Measurements from ENCODE around the gene MRPL49. TPM values are rescaled to one million over a fixed set of nuclear protein-coding genes. Genes with fewer than 3 reads are reported as not detected.
A peak's percentile ranks its signal among the peaks of the same experiment; 100 is the strongest.

Gene MRPL49
- total and polyA plus RNA-seq, 9 of the 15 experiments (the other 6 are each of a cell fraction or from before 2014, with no cell fraction given) = 74.3 to 132 (median 91.2) TPM

- 0 out of 2 replicates have a peak, but pooled peaks have one; percentile 30 for TF ChIP-seq CBFA2T3 (IDR thresholded peaks at IDR 0.05)
- TF ChIP-seq E2F6 (IDR thresholded peaks at IDR 0.05; ENCODE audit: borderline replicate concordance in 1 of 2, extremely low read depth in 1 of 2, insufficient read depth in 1 of 2, insufficient read length in 1 of 2, low read depth in 1 of 2, low read length in 1 of 2, poor library complexity in 1 of 2, severe bottlenecking in 1 of 2) = peak in 1 of 2 experiments; percentile 47
- TF ChIP-seq MYC (IDR thresholded peaks at IDR 0.05; ENCODE audit: low read depth, low read length) = peak; percentile 76
- TF ChIP-seq MYC (CRISPR knock-in tag; IDR thresholded peaks at IDR 0.05; ENCODE audit: borderline replicate concordance, low read depth) = peak; percentile 89; the same call in 1 of the 2 replicates
- no peak for TF ChIP-seq EZH2 (IDR thresholded peaks at IDR 0.05; ENCODE audit: borderline replicate concordance, low read depth, low read length)
- TF ChIP-seq MLLT1 (IDR thresholded peaks at IDR 0.05) = peak in 1 of 2 experiments; percentile 17; a peak in 1 of 4 replicates
- no peak for TF ChIP-seq SMAD1 (IDR thresholded peaks at IDR 0.05; ENCODE audit: low read depth, low read length, partially characterized antibody)
- TF ChIP-seq ZNF583 (CRISPR knock-in tag; IDR thresholded peaks at IDR 0.05) = no peak
- no peak for TF ChIP-seq CHD7 (IDR thresholded peaks at IDR 0.05; ENCODE audit: low read depth, low read length)
- no peak for TF ChIP-seq RHOXF2B (CRISPR knock-in tag; conservative IDR thresholded peaks at IDR 0.05)
- peak; percentile 85; the same call in 1 of the 2 replicates for TF ChIP-seq TOE1 (IDR thresholded peaks at IDR 0.05; ENCODE audit: borderline replicate concordance)
- TF ChIP-seq TOE1 (CRISPR knock-in tag; IDR thresholded peaks at IDR 0.05; ENCODE audit: borderline replicate concordance, low read depth) = no peak
These were observed 12.3 kb downstream of the MRPL49 start, which contains the start of gene SYVN1 (continued) for GRCh38 chr11:65134240-65134951.
